SK-N-SH (cell line): ENCODE measurements around the gene VDAC1. TPM values are rescaled to one million over a fixed set of nuclear protein-coding genes. Genes with fewer than 3 reads are reported as not detected.

Experiments
- CTCF ChIA-PET: fragments of 300-600, 350-600 bp; formaldehyde crosslinking; extraction: SDS; loops from one replicate; lab custom pipeline; 2021; lab: Yijun Ruan, JAX
- POLR2A ChIA-PET: fragments of 350-600 bp; sonication (Branson Sonifier 250); formaldehyde crosslinking; extraction: SDS; loops from one replicate; lab custom pipeline; 2020; ENCODE audit warnings: antibody characterized with exemption, inconsistent platforms; lab: Yijun Ruan, JAX
- DNase-seq: peaks from one replicate; pipeline ENCODE4 v3.0.0; 2012
- H2AFZ ChIP-seq: fragments of 200-600 bp; sonication (generic); 2 replicates; pipeline ENCODE4 v1.8.1; 2016; ENCODE audit warnings: antibody characterized with exemption, mild to moderate bottlenecking, low read depth
- H3F3A ChIP-seq: fragments of 200-600 bp; sonication (generic); replicated peaks from 2 replicates; pipeline ENCODE3; 2016; ENCODE audit warnings: antibody characterized with exemption, mild to moderate bottlenecking; ENCODE audit not compliant: insufficient read depth
- H3K27ac ChIP-seq, 2 experiments: fragments of 200-500 bp in 1 of 2; fragments of 200-600 bp in 1 of 2; sonication (Bioruptor generic) in 1 of 2; sonication (generic), shearing (Covaris generic) in 1 of 2; 2 replicates each; pipeline versions ENCODE4 v1.5.1 to v1.6.1; 2014 to 2016; ENCODE audit warnings: low read depth in 2 of 2, inconsistent platforms in 1 of 2, low read length in 1 of 2, mild to moderate bottlenecking in 1 of 2, mixed read lengths in 1 of 2
- H3K27me3 ChIP-seq: fragments of 200-600 bp; sonication (generic), shearing (Covaris generic); 2 replicates; pipeline ENCODE4 v1.6.1; 2016; ENCODE audit warnings: mixed run types; ENCODE audit not compliant: insufficient read depth
- H3K36me3 ChIP-seq, 2 experiments: fragments of 200-500 bp in 1 of 2; fragments of 200-600 bp in 1 of 2; sonication (Bioruptor generic) in 1 of 2; sonication (generic) in 1 of 2; replicated peaks in 1 of 2; 2 replicates each; pipeline versions ENCODE3 to v1.5.1; 2014 to 2016; ENCODE audit warnings: low read length in 1 of 2, mild to moderate bottlenecking in 1 of 2; ENCODE audit not compliant: insufficient read depth in 2 of 2, control insufficient read depth in 1 of 2
- H3K4me1 ChIP-seq, 2 experiments: fragments of 200-500 bp in 1 of 2; fragments of 200-600 bp in 1 of 2; sonication (Bioruptor generic) in 1 of 2; sonication (generic), shearing (Covaris generic) in 1 of 2; 2 replicates each; pipeline versions ENCODE4 v1.5.1 to v1.6.1; 2014 to 2016; ENCODE audit warnings: low read depth in 1 of 2, low read length in 1 of 2, mixed run types in 1 of 2; ENCODE audit not compliant: insufficient read depth in 2 of 2, control insufficient read depth in 1 of 2
- H3K4me2 ChIP-seq: fragments of 200-600 bp; sonication (generic), shearing (Covaris generic); 2 replicates; pipeline ENCODE4 v1.6.1; 2017; ENCODE audit warnings: mixed run types
- H3K4me3 ChIP-seq, 2 experiments: fragments of 200-500 bp in 1 of 2; fragments of 200-600 bp in 1 of 2; sonication (Bioruptor generic) in 1 of 2; sonication (generic), shearing (Covaris generic) in 1 of 2; 2 replicates each; pipeline versions ENCODE4 v1.5.1 to v1.8.1; 2014 to 2016; ENCODE audit warnings: low read depth in 2 of 2, inconsistent platforms in 1 of 2, low read length in 1 of 2, mild to moderate bottlenecking in 1 of 2, mixed read lengths in 1 of 2, moderate library complexity in 1 of 2
- H3K79me2 ChIP-seq: fragments of 200-600 bp; sonication (generic); 2 replicates; pipeline ENCODE4 v1.8.1; 2017; ENCODE audit warnings: mild to moderate bottlenecking; ENCODE audit not compliant: insufficient read depth
- H3K9ac ChIP-seq: fragments of 200-600 bp; sonication (generic); 2 replicates; pipeline ENCODE4 v1.6.1; 2017; ENCODE audit warnings: mixed run types
- H3K9me2 ChIP-seq: fragments of 200-600 bp; sonication (generic); 2 replicates; pipeline ENCODE4 v1.6.1; 2017; ENCODE audit warnings: mixed run types
- H3K9me3 ChIP-seq: fragments of 200-600 bp; sonication (generic); 2 replicates; pipeline ENCODE4 v1.6.1; 2017; ENCODE audit warnings: mixed run types, mild to moderate bottlenecking, moderate library complexity
- H4K20me1 ChIP-seq: fragments of 200-600 bp; sonication (generic); 2 replicates; pipeline ENCODE4 v1.6.1; 2017; ENCODE audit warnings: mild to moderate bottlenecking, mixed run types; ENCODE audit not compliant: insufficient read depth
- EZH2phosphoT487 ChIP-seq: fragments of 200-600 bp; sonication (generic); IDR thresholded peaks from 2 replicates; pipeline ENCODE4 v1.6.1; 2017; ENCODE audit warnings: low read depth, mixed run types, mild to moderate bottlenecking, antibody characterized with exemption, moderate library complexity, borderline replicate concordance
- FOSL2 ChIP-seq: IDR thresholded peaks from 2 replicates; pipeline ENCODE4 v1.4.0; 2012; ENCODE audit warnings: low read depth, mild to moderate bottlenecking, moderate library complexity, borderline replicate concordance
- FOXM1 ChIP-seq: IDR thresholded peaks from 2 replicates; pipeline ENCODE4 v1.4.0; 2012; ENCODE audit warnings: low read depth, mild to moderate bottlenecking
- GABPA ChIP-seq: IDR thresholded peaks from 2 replicates; pipeline ENCODE4 v1.4.0; 2012; ENCODE audit warnings: low read depth, mild to moderate bottlenecking
- IRF3 ChIP-seq: fragments of 150-350 bp; IDR thresholded peaks from 2 replicates; pipeline ENCODE4 v1.6.1; 2016; ENCODE audit warnings: mild to moderate bottlenecking, low read depth, low read length
- JUND ChIP-seq: IDR thresholded peaks from 2 replicates; pipeline ENCODE4 v1.4.0; 2012
- MAX ChIP-seq: IDR thresholded peaks from 2 replicates; pipeline ENCODE4 v1.4.0; 2012; ENCODE audit warnings: low read depth
- MEF2A ChIP-seq: IDR thresholded peaks from 2 replicates; pipeline ENCODE4 v1.4.0; 2012; ENCODE audit warnings: low read depth, borderline replicate concordance
- NRF1 ChIP-seq: IDR thresholded peaks from 2 replicates; pipeline ENCODE4 v1.6.1; 2012; ENCODE audit warnings: low read depth, mild to moderate bottlenecking, low read length
- POLR2AphosphoS5 ChIP-seq: IDR thresholded peaks from 2 replicates; pipeline ENCODE4 v1.6.1; 2012; ENCODE audit warnings: low read depth, low read length
- RCOR1 ChIP-seq: fragments of 150-350 bp; IDR thresholded peaks from 2 replicates; pipeline ENCODE4 v1.6.1; 2017; ENCODE audit warnings: antibody characterized with exemption, low read length
- RFX5 ChIP-seq: IDR thresholded peaks from 2 replicates; pipeline ENCODE4 v1.6.1; 2012; ENCODE audit warnings: mild to moderate bottlenecking, improper control_type of control experiment, low read length
- RXRA ChIP-seq: IDR thresholded peaks from 2 replicates; pipeline ENCODE4 v1.4.0; 2012; ENCODE audit warnings: low read depth, mild to moderate bottlenecking, borderline replicate concordance
- SMC3 ChIP-seq: IDR thresholded peaks from 2 replicates; pipeline ENCODE4 v1.6.1; 2012; ENCODE audit warnings: low read depth, low read length, improper control_type of control experiment
- TCF12 ChIP-seq: IDR thresholded peaks from 2 replicates; pipeline ENCODE4 v1.4.0; 2012
- YY1 ChIP-seq: IDR thresholded peaks from 2 replicates; pipeline ENCODE4 v1.4.0; 2012; ENCODE audit warnings: low read depth, mild to moderate bottlenecking
- WGBS: methylation state at CpG from one replicate; pipeline ENCODE4 v1.1.6; 2017; ENCODE audit warnings: low lambda C conversion rate; 5-methylcytosine and 5-hydroxymethylcytosine counted together
- polyA plus RNA-seq, 3 experiments: library from polyadenylated mRNA; depleted of rRNA; stranded (reverse); fragments of >200 nt; gene quantifications; 2 replicates each; pipeline ENCODE4 v1.2.3, GENCODE V29; 2012
- TF ChIP-seq, protein P1 (sequence below): fragments of 150-350 bp; IDR thresholded peaks from 2 replicates; pipeline ENCODE4 v1.6.1; 2017; ENCODE audit warnings: antibody characterized with exemption, low read length, low read depth, borderline replicate concordance
- TF ChIP-seq, protein P2 (sequence below): IDR thresholded peaks from 2 replicates; pipeline ENCODE4; 2012
- TF ChIP-seq, protein P3 (sequence below): fragments of 200-600 bp; sonication (generic); IDR thresholded peaks from 2 replicates; pipeline ENCODE4 v1.6.1; 2017; ENCODE audit warnings: antibody characterized with exemption, mild to moderate bottlenecking, moderate library complexity

The VDAC1 gene
- polyA plus RNA-seq, 1 of the 3 experiments (the other 2 are of a cell fraction), result 166 TPM

GRCh38 chr5:134018986-134019316, 14.2 kb upstream of the VDAC1 start:
- no peaks in the 10 kb centered on the region for H3K36me3 ChIP-seq
- ChIA-PET POLR2A (no interaction called here), CTCF (interaction anchor here (1.0 to 5.6 kb wide), 3 partner anchors 21 to 121 kb away, joined by 3 to 33 read pairs (median 3); no protein-coding TSS in a partner anchor)
- H4K20me1 ChIP-seq, result no peaks in the 10 kb centered on the region
- no peak for DNase-seq
- no peaks in the 10 kb centered on the region for H3K4me1 ChIP-seq
- H3K4me2 ChIP-seq, result no peak overlapping the region
- H3F3A ChIP-seq, result no peaks in the 10 kb centered on the region
- H3K27ac ChIP-seq, result no peak overlapping the region
- H3K9ac ChIP-seq, result no peak overlapping the region
- H3K4me3 ChIP-seq, result no peak overlapping the region
- TF ChIP-seq, protein P1, sequence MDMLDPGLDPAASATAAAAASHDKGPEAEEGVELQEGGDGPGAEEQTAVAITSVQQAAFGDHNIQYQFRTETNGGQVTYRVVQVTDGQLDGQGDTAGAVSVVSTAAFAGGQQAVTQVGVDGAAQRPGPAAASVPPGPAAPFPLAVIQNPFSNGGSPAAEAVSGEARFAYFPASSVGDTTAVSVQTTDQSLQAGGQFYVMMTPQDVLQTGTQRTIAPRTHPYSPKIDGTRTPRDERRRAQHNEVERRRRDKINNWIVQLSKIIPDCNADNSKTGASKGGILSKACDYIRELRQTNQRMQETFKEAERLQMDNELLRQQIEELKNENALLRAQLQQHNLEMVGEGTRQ, result no peak
- TF ChIP-seq SMC3 (no peak), POLR2AphosphoS5 (no peak), JUND (no peak), RCOR1 (no peak), GABPA (no peak), EZH2phosphoT487 (no peak), YY1 (no peak), TCF12 (no peak)
- TF ChIP-seq, protein P2, sequence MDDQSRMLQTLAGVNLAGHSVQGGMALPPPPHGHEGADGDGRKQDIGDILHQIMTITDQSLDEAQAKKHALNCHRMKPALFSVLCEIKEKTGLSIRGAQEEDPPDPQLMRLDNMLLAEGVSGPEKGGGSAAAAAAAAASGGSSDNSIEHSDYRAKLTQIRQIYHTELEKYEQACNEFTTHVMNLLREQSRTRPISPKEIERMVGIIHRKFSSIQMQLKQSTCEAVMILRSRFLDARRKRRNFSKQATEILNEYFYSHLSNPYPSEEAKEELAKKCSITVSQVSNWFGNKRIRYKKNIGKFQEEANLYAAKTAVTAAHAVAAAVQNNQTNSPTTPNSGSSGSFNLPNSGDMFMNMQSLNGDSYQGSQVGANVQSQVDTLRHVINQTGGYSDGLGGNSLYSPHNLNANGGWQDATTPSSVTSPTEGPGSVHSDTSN, result no peak
- TF ChIP-seq, protein P3, sequence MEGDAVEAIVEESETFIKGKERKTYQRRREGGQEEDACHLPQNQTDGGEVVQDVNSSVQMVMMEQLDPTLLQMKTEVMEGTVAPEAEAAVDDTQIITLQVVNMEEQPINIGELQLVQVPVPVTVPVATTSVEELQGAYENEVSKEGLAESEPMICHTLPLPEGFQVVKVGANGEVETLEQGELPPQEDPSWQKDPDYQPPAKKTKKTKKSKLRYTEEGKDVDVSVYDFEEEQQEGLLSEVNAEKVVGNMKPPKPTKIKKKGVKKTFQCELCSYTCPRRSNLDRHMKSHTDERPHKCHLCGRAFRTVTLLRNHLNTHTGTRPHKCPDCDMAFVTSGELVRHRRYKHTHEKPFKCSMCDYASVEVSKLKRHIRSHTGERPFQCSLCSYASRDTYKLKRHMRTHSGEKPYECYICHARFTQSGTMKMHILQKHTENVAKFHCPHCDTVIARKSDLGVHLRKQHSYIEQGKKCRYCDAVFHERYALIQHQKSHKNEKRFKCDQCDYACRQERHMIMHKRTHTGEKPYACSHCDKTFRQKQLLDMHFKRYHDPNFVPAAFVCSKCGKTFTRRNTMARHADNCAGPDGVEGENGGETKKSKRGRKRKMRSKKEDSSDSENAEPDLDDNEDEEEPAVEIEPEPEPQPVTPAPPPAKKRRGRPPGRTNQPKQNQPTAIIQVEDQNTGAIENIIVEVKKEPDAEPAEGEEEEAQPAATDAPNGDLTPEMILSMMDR, result no peak
- no peak overlapping the region for H2AFZ ChIP-seq
- no peaks in the 10 kb centered on the region for H3K27me3 ChIP-seq
- no peaks in the 10 kb centered on the region for H3K9me2 ChIP-seq
- no peaks in the 10 kb centered on the region for H3K9me3 ChIP-seq
- H3K79me2 ChIP-seq, result no peaks in the 10 kb centered on the region
- WGBS, result 84% methylated on average over 5 of the region's 5 CpGs

- no peak overlapping the region for H3K4me2 ChIP-seq
- no peaks in the 10 kb centered on the region for H3F3A ChIP-seq
- no peaks in the 10 kb centered on the region for H3K36me3 ChIP-seq
- POLR2A ChIA-PET, result no interaction called here
- no peaks in the 10 kb centered on the region for H3K9me3 ChIP-seq
- H3K4me1 ChIP-seq, result no peaks in the 10 kb centered on the region
- no peaks in the 10 kb centered on the region for H3K9me2 ChIP-seq
- no peaks in the 10 kb centered on the region for H4K20me1 ChIP-seq
- H2AFZ ChIP-seq, result no peak overlapping the region
- TF ChIP-seq FOSL2 (no peak), FOXM1 (no peak), IRF3 (no peak), MEF2A (no peak), RXRA (no peak), POLR2AphosphoS5 (no peak), MAX (no peak), NRF1 (no peak), SMC3 (no peak), RFX5 (no peak)
- TF ChIP-seq, protein P1, result no peak
- TF ChIP-seq, all 33 proteins: peak for 0
- Histone ChIP-seq H3K27me3 (no peaks in the 10 kb centered on the region), H3K27ac (no peak overlapping the region), H3K79me2 (no peaks in the 10 kb centered on the region), H3K9ac (no peak overlapping the region), H3K4me3 (no peak overlapping the region)
- CTCF ChIA-PET, result interaction anchor here (1.0 to 5.6 kb wide), 4 partner anchors 12 to 121 kb away, joined by 3 to 33 read pairs (median 3); no protein-coding TSS in a partner anchor
- 72% methylated on average over 9 of the region's 9 CpGs for WGBS
- no peak for DNase-seq
Measured at GRCh38 chr5:134018154-134018985, 13.6 kb upstream of the VDAC1 start.
